HG03175 (cell line): ENCODE results near the gene LRP1B.

Source experiments
- ATAC-seq: cut with Tn5 transposase; IDR thresholded peaks from one replicate; pipeline ENCODE4 v1.9.1; 2021; ENCODE audit warnings: mild to moderate bottlenecking, moderate library complexity; ENCODE audit not compliant: unreplicated experiment

LRP1B gene

DNA sequence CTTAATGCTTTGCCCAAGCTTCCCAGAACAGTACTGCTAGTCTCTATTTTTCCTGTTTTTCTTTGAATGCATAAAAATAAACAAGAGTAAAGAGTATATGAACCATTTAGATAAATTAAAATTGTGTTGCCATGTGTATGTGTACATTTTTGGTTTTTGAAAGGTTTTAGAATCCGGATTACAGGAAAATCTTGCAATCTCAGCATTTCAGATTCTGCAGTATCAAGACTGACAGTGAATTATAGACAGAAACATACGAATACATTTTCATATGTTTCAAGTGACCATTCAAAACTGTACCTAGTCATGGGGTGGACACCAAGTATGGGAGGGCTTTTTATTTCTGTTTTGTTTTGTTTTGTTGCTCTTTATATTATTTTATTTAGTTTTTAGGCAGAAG is 604.1 kb downstream of the LRP1B start:
- no peak for ATAC-seq

GRCh38 chr2:141524777-141525176 is 606.0 kb downstream of the LRP1B start:
- no peak for ATAC-seq

DNA sequence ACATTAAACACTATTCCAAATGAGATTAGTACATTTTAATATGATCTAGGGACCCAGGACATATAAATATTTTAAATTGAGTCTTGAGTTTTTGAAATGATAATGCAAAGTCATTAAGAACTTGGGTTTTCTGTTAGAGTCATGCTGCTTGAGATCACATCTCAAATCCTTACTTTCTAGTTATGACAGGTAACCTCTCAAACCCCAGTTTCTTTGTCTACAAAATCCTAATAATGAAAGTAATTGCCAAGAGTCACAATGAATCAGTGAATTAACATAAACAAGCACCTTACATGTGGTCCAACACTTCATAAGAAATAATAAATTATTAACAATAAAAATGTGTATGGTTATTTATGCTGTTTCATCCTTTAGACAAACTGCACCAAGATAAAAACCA is 607.6 kb downstream of the LRP1B start:
- ATAC-seq: peak; percentile 85

GRCh38 chr2:141522702-141523101 is 608.1 kb downstream of the LRP1B start:
- ATAC-seq: no peak

DNA sequence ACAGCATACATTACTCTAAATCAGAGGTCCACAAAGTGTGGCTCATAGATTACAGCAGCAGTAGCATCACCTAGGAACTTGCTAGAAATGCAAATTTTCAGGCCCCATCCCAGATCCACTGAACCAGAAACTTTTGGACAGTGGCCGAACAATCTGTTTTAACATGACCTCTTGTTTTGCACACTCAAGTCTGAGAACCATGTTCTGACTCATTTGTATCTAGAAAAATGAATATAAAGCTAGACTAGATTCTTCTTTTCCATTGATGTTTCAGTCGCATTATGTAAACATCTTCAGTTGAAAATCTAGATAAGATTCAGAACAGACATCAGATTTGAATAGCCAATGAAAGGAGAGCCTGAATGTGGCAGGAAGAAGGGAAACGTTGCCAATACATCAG is 608.8 kb downstream of the LRP1B start:
- peak; percentile 40 for ATAC-seq

DNA sequence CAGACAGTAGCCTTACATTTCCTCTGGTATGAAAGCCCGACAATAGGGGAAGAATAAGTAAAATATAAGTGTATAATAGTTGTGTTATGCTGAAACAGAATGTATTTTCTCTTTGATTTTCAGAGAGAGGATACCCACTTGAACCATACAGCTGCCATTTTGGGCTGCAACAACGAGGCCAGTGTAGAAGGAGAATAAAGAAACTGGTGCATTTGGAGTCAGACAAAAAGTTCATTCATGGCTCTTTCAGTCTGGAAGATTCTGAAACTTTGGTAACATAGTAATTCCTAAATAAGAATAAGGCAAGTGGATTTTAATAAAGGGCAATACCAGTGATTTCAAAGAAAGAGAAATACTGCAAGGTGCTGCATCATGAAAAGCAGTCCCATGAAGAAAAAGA is 610.9 kb downstream of the LRP1B start:
- no peak for ATAC-seq

- no peak for ATAC-seq
Measured at GRCh38 chr2:141517852-141518421, 612.9 kb downstream of the LRP1B start.

DNA sequence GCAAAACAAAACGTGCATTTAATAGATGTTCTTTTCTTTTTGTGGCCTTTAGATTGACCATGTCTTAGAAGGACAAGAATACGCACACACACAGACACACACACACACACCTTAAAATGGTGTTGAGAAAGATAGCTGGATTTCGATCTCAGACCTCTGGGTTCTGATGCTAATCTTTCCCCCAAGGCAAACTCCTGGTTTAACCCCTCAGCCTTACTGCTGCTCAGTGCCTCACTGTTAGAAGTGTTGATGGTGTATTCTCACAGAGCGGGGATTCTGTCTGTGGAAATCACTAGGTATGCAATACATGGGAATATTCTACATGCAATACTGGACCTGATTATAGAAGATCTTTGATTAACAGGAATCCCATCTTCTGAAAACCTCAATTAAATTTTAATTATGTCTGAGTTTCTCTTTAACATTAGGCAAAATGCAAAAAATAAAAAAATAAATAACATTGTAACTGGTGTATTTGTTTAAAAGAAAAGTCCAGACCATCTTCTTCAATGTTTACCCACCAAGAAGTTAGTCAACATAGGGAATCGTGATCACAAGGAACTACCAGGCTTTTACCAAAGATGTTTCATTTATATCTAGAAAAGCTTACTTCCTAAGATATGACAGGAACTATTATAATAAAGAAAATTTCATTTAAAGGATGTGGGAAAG is 613.5 kb downstream of the LRP1B start:
- no peak for ATAC-seq

DNA sequence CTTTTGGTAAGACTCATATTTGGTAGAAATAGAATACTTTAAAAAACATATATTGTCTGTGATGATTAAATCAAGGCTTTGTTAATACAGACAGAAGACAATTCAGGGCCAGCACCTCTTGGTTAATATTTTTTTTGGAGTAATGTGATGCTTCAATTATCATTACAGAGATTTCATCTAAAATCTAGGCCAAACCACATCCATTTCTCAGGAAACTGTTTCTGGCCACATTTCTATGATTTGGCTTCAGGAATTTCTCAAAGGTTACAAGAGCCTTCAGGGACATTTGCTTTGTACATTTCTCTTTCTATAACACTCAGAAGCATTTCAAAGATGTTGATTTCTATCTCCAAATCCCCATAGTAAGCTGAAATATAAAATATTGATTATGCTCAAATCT is 614.9 kb downstream of the LRP1B start:
- ATAC-seq: no peak

DNA sequence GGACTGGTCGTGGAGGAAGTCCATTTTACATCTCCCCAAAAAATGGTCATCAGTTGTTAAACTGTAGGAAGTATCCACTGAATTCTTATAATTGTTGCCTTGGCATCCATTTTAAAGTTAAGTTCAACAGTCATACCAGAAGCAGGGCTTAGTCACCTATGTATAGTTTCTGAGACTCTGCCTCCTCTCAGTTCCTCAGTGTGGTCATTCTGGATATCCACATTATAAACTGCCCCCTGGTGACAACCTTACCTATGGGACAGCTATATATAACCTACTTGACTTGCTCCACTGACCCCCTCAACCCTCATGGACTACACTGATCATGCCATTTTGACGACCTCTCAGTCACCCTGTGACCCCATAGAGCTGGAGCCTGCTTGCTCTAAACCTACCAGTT is 617.0 kb downstream of the LRP1B start:
- peak; percentile 100 for ATAC-seq

- no peak for ATAC-seq
Measured at GRCh38 chr2:141508806-141509595, 621.8 kb downstream of the LRP1B start.

- no peak for ATAC-seq
Measured at GRCh38 chr2:141508086-141508752, 622.6 kb downstream of the LRP1B start.

- ATAC-seq: no peak
Measured at GRCh38 chr2:141506135-141506534, 624.7 kb downstream of the LRP1B start.

DNA sequence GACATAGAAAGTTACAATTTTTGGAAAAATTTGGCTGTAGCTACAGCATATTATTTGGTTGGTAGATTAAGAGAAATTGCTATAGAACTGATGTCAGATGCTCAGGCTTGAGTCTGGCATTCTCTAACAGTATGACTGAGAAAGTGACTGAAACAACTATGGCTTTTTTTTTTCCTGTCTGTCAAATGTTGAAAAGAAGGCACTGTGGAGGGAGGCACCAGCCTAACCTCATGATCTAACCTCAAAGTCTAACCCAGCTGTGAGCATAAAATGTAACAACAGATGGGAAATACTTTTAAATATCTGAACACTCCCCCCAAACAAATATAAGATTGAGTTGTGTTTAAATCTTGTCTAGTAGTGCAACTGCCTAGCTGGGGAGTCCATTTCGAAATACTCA is 629.1 kb downstream of the LRP1B start:
- ATAC-seq: no peak

- ATAC-seq: no peak
Measured at GRCh38 chr2:141499123-141499522, 631.7 kb downstream of the LRP1B start.

GRCh38 chr2:141498561-141498960 is 632.3 kb downstream of the LRP1B start:
- ATAC-seq: no peak

DNA sequence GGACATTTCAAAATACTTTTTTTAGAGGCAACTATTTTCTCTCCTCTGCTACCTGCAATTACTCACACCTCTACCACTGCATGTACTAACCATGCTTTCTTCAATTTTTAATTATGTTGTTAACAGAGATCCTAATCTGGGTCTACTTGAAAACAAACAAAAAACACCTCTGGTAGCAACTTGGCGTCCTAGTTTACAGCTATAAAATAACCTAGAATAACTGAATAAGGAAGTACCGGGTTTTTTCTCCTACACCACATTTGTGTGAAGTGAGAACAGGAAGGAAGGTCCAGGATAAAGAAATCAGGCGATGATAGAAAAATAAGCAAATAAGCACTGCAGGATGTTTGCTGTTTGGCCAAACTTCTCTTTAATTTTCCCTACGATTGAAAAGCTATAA is 633.5 kb downstream of the LRP1B start:
- ATAC-seq: no peak

- no peak for ATAC-seq
Measured at GRCh38 chr2:141496810-141497209, 634.0 kb downstream of the LRP1B start.

- no peak for ATAC-seq
Measured at GRCh38 chr2:141493936-141494335, 636.9 kb downstream of the LRP1B start.

GRCh38 chr2:141492816-141493215 is 638.0 kb downstream of the LRP1B start:
- ATAC-seq: no peak

DNA sequence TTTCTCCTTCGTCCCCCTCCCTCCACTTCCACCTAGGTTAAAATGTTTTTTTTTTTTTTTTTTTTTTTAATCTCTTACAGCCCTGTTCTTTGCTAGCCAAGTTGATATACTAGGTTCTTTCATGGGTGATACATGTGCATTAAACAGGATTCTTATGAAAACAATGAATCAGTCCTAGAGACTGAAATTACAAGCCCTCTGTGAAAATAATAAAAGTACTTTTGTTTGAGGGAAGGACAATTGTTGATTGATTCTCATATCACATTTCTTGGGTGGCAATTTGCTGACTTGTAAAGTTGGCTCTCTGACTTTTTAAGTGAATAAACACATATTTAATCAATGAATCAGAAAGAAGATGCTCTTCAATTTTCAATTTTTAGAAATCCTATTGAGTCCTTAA is 639.9 kb downstream of the LRP1B start:
- no peak for ATAC-seq

DNA sequence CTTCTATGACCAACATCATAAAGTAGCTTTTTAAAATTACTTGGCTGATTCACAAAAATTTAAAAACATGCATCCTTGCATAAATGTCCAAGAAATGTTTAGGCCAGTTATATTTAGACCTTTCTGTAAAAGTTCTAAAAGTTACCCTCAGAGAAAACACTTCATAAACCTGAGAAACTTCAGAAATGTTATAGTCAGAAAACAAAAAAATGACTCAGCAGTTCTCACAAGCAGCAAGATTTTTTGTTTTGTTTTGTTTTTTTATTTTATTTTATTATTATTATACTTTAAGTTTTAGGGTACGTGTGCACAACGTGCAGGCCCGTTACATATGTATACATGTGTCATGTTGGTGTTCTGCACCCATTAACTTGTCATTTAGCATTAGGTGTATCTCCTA is 648.1 kb downstream of the LRP1B start:
- ATAC-seq: no peak
